ENCODE measurements around the gene TK2. TPM values are rescaled to one million over a fixed set of nuclear protein-coding genes. Genes with fewer than 3 reads are reported as not detected.

The TK2 gene
- total and polyA plus RNA-seq, 7 experiments from 2014 or later: 3.5 to 19.8 (median 6.4) TPM

DNA sequence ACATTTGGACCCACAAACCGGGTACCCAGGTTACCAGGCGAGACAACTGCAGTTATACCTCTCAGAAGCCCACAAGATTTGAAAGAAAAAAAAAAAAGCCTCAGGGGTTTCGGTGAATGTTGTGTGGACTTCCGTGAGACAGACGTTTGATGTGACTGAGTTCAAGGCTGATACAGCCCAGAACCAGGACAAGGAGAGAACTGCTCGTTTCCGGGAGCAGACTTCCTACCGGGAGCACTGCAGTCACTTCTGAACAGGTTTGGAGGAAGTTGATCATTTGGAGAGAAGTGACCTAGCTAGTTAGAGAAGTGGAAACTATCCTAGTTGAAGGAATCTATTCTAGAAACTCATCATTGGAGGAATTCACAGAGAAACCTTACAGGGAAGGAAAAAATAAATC lies 3.3 kb upstream of the TK2 start:
- intact Hi-C loops (cut with micrococcal nuclease): loop anchor here in 1 of 2 donors (5.0 kb wide), 3 partner anchors 99 to 329 kb away; partner anchors contain the start of genes CMTM4 and PDP2
- Histone ChIP-seq H3K27ac (ENCODE audit: low read depth, low read length) (peak overlapping the region; percentile 77), H3K4me1 (ENCODE audit: control insufficient read depth in 2 of 2, insufficient read depth in 2 of 2, low read length in 2 of 2) (peaks cover 49 to 75% of the 10 kb centered on the region in 2 donors), H3K4me3 (ENCODE audit: low read length) (peak overlapping the region; percentile 94), H3K9me3 (ENCODE audit: control insufficient read depth in 2 of 3, low read length in 3 of 3) (no peaks in the 10 kb centered on the region), H3K36me3 (ENCODE audit: control insufficient read depth in 2 of 3, insufficient read depth in 3 of 3, low read length in 3 of 3) (peaks cover 0 to 1% (median 0%) of the 10 kb centered on the region in 3 experiments), H3K27me3 (ENCODE audit: control insufficient read depth in 2 of 2, insufficient read depth in 2 of 2, low read length in 2 of 2) (no peaks in the 10 kb centered on the region)
- peak overlapping the region; percentile 92 to 99 (median 95) for H3K4me3 Mint-ChIP-seq
- peaks cover 60 to 86% (median 80%) of the 10 kb centered on the region in 7 donors for H3K4me1 Mint-ChIP-seq
- peaks cover 0 to 7% (median 0%) of the 10 kb centered on the region in 11 donors for H3K9me3 Mint-ChIP-seq
- peaks cover 0 to 44% (median 4%) of the 10 kb centered on the region in 5 donors for H3K36me3 Mint-ChIP-seq
- CTCF ChIA-PET: interaction anchor here (0.6 to 3.6 kb wide), 7 partner anchors 10 to 78 kb away, joined by 3 to 24 read pairs (median 5); partner anchors contain the start of gene CMTM3
- H3K27me3 Mint-ChIP-seq: peaks cover 0 to 2% (median 0%) of the 10 kb centered on the region in 5 donors
- ATAC-seq (no peak), DNase-seq (no peak)
- POLR2A ChIA-PET: interaction anchor here (0.5 to 9.5 kb wide), 11 partner anchors 10 to 146 kb away, joined by 3 to 164 read pairs (median 5); partner anchors contain the start of gene CMTM3
- peak overlapping the region; percentile 85 to 97 (median 94) for H3K27ac Mint-ChIP-seq

GRCh38 chr16:66552286-66553177 lies 2.6 kb upstream of the TK2 start, which contains the start of gene CKLF:
CKLF (plus strand) TSS chr16:66552576; CDS start chr16:66552716, 140 bp downstream.
- H3K9me3 Mint-ChIP-seq: peaks cover 0 to 7% (median 0%) of the 10 kb centered on the region in 11 donors
- Histone ChIP-seq H3K4me1 (ENCODE audit: control insufficient read depth in 2 of 2, insufficient read depth in 2 of 2, low read length in 2 of 2) (peaks cover 49 to 68% of the 10 kb centered on the region in 2 donors), H3K27me3 (ENCODE audit: control insufficient read depth in 2 of 2, insufficient read depth in 2 of 2, low read length in 2 of 2) (no peaks in the 10 kb centered on the region), H3K36me3 (ENCODE audit: control insufficient read depth in 2 of 3, insufficient read depth in 3 of 3, low read length in 3 of 3) (no peaks in the 10 kb centered on the region), H3K27ac (ENCODE audit: low read depth, low read length) (peak within 1 kb of the TSS; percentile 77), H3K9me3 (ENCODE audit: control insufficient read depth in 2 of 3, low read length in 3 of 3) (no peaks in the 10 kb centered on the region), H3K4me3 (ENCODE audit: low read length) (peak within 1 kb of the TSS; percentile 94)
- H3K27me3 Mint-ChIP-seq: peaks cover 0 to 2% (median 0%) of the 10 kb centered on the region in 5 donors
- intact Hi-C loops (cut with micrococcal nuclease): loop anchor here (1.0 to 5.0 kb wide), 10 partner anchors 28 to 382 kb away; partner anchors contain the start of genes CMTM3 (in 2 of the 2), CIAO2B (in 1 of the 2), CMTM4 (in 1 of the 2) and PDP2 (in 1 of the 2)
- ChIA-PET POLR2A (interaction anchor here (0.7 to 9.5 kb wide), 25 partner anchors 9 to 278 kb away, joined by 3 to 164 read pairs (median 4); partner anchors contain the start of genes CMTM1, CMTM2, CMTM3 and NAE1), CTCF (interaction anchor here (0.6 to 3.6 kb wide), 14 partner anchors 9 to 315 kb away, joined by 3 to 24 read pairs (median 5); partner anchors contain the start of gene CMTM3)
- ATAC-seq: peak; percentile 83
- H3K27ac Mint-ChIP-seq: peak within 1 kb of the TSS; percentile 91 to 97 (median 94)
- peaks cover 59 to 85% (median 80%) of the 10 kb centered on the region in 7 donors for H3K4me1 Mint-ChIP-seq
- peaks cover 0 to 42% (median 3%) of the 10 kb centered on the region in 5 donors for H3K36me3 Mint-ChIP-seq
- peak within 1 kb of the TSS; percentile 92 to 99 (median 95) for H3K4me3 Mint-ChIP-seq
- peak; percentile 84 to 96 (median 92) for DNase-seq

DNA sequence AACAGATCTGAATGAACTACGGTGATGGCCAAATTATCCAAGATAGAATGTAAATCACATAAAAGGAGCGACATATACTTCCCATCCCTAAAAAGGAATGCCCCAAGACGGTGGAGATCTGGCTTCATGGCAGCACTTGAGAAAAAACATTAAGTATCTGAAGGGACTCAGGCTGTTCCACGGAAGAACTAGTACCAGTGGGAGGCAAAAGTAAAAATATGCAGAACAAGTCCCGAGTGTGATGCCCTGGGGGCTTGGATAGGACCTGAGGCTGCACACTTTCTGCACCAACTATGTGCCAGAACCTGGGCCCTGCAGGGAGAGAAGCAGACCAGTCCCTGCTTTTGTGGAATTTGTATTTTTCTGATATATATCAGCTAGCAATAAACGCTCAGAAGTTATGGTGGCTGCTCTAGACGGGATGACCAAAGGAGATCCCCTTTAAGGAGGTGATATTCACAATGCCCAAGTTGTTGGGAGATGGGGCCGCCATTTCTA lies 1.9 kb upstream of the TK2 start:
- H3K27ac ChIP-seq (ENCODE audit: low read depth, low read length): peak overlapping the region; percentile 77
- DNase-seq (peak in 2 of 9 donors; percentile 16 to 30), ATAC-seq (no peak)
- H3K36me3 Mint-ChIP-seq: peaks cover 0 to 45% (median 0%) of the 10 kb centered on the region in 5 donors
- H3K4me1 ChIP-seq (ENCODE audit: control insufficient read depth in 2 of 2, insufficient read depth in 2 of 2, low read length in 2 of 2): peaks cover 49 to 63% of the 10 kb centered on the region in 2 donors
- POLR2A ChIA-PET: interaction anchor here (0.9 to 9.5 kb wide), 27 partner anchors 8 to 279 kb away, joined by 3 to 164 read pairs (median 4); partner anchors contain the start of genes CMTM1, CMTM2, CMTM3 and NAE1
- no peaks in the 10 kb centered on the region for H3K27me3 ChIP-seq (ENCODE audit: control insufficient read depth in 2 of 2, insufficient read depth in 2 of 2, low read length in 2 of 2)
- H3K4me1 Mint-ChIP-seq: peaks cover 55 to 84% (median 80%) of the 10 kb centered on the region in 7 donors
- H3K36me3 ChIP-seq (ENCODE audit: control insufficient read depth in 2 of 3, insufficient read depth in 3 of 3, low read length in 3 of 3): no peaks in the 10 kb centered on the region
- intact Hi-C loops (cut with micrococcal nuclease): loop anchor here (1.0 to 5.0 kb wide), 10 partner anchors 28 to 382 kb away; partner anchors contain the start of genes CMTM3 (in 2 of the 2), CIAO2B (in 1 of the 2), CMTM4 (in 1 of the 2) and PDP2 (in 1 of the 2)
- peaks cover 0 to 2% (median 0%) of the 10 kb centered on the region in 5 donors for H3K27me3 Mint-ChIP-seq
- peak overlapping the region; percentile 94 for H3K4me3 ChIP-seq (ENCODE audit: low read length)
- CTCF ChIA-PET: interaction anchor here (0.6 to 3.6 kb wide), 10 partner anchors 9 to 145 kb away, joined by 3 to 24 read pairs (median 6); partner anchors contain the start of gene CMTM3
- H3K4me3 Mint-ChIP-seq: peak overlapping the region; percentile 92 to 99 (median 95)
- H3K9me3 ChIP-seq (ENCODE audit: control insufficient read depth in 2 of 3, low read length in 3 of 3): no peaks in the 10 kb centered on the region
- peaks cover 0 to 7% (median 0%) of the 10 kb centered on the region in 11 donors for H3K9me3 Mint-ChIP-seq
- peak overlapping the region; percentile 91 to 97 (median 94) for H3K27ac Mint-ChIP-seq

DNA sequence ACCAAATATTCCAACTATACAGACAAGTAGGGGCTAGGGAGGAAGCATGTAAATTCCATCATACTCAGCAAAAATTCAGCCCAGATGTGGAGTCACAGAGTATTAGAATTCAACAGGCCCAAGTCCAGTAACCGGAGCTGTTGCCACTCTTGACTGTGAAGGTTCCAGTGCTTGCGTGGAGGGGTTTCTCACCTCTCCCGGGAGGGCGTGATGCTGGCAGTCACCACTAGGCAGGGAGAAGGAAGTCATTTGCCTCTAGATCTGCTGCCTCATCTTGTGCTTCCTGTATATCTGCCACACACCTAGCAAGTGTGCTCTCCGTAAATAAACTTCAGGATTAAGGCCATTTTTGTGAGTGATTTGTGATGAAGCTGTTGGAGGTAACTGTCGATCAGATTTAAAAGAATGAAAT lies 1.4 kb upstream of the TK2 start:
- no peaks in the 10 kb centered on the region for H3K27me3 ChIP-seq (ENCODE audit: control insufficient read depth in 2 of 2, insufficient read depth in 2 of 2, low read length in 2 of 2)
- intact Hi-C loops (cut with micrococcal nuclease): loop anchor here in 1 of 2 donors (1.0 to 5.0 kb wide), 4 partner anchors 73 to 331 kb away; partner anchors contain the start of genes CMTM4 and PDP2
- H3K27me3 Mint-ChIP-seq: peaks cover 0 to 2% (median 0%) of the 10 kb centered on the region in 5 donors
- H3K4me3 ChIP-seq (ENCODE audit: low read length): peak overlapping the region; percentile 94
- H3K36me3 Mint-ChIP-seq: peaks cover 0 to 45% (median 0%) of the 10 kb centered on the region in 5 donors
- peaks cover 49 to 61% of the 10 kb centered on the region in 2 donors for H3K4me1 ChIP-seq (ENCODE audit: control insufficient read depth in 2 of 2, insufficient read depth in 2 of 2, low read length in 2 of 2)
- H3K27ac ChIP-seq (ENCODE audit: low read depth, low read length): peak overlapping the region; percentile 77
- H3K9me3 ChIP-seq (ENCODE audit: control insufficient read depth in 2 of 3, low read length in 3 of 3): no peaks in the 10 kb centered on the region
- CTCF ChIA-PET: interaction anchor here (1.3 to 3.6 kb wide), 7 partner anchors 12 to 144 kb away, joined by 4 to 24 read pairs (median 9); partner anchors contain the start of gene CMTM3
- peaks cover 0 to 7% (median 0%) of the 10 kb centered on the region in 11 donors for H3K9me3 Mint-ChIP-seq
- H3K4me1 Mint-ChIP-seq: peaks cover 55 to 81% (median 76%) of the 10 kb centered on the region in 7 donors
- H3K36me3 ChIP-seq (ENCODE audit: control insufficient read depth in 2 of 3, insufficient read depth in 3 of 3, low read length in 3 of 3): no peaks in the 10 kb centered on the region
- H3K4me3 Mint-ChIP-seq: peak overlapping the region; percentile 92 to 99 (median 95)
- peak overlapping the region; percentile 91 to 97 (median 94) for H3K27ac Mint-ChIP-seq
- POLR2A ChIA-PET: interaction anchor here (0.8 to 9.5 kb wide), 17 partner anchors 8 to 279 kb away, joined by 3 to 164 read pairs (median 5); partner anchors contain the start of genes CMTM1, CMTM2, CMTM3 and NAE1
- ATAC-seq: peak; percentile 57
- DNase-seq: peak in 8 of 9 donors; percentile 53 to 64 (median 58)

DNA sequence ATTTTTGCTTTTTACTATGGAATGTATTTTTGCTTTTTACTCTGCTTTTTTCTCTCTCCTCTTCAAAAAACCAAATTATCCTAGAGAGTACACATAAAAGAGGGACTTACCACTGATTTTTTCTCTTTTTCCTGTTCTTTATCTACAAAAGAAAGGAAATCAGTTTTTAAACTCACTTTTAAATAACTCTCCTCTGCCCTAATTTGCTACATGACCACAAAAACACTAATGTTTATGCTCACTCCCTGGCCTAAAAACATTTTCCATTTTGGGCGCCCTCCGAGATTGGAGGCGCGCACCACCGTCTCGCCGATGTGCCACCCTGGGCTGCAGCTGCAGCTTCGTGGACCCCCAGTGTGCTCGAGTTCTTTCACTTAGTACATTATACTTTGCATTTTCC lies 1.1 kb downstream of the TK2 start:
- ATAC-seq: no peak
- H3K9me3 ChIP-seq (ENCODE audit: control insufficient read depth in 2 of 3, low read length in 3 of 3): no peaks in the 10 kb centered on the region
- ChIA-PET POLR2A (interaction anchor here (1.1 to 9.5 kb wide), 3 partner anchors 10 to 31 kb away, joined by 3 to 164 read pairs (median 7); no protein-coding TSS in a partner anchor), CTCF (interaction anchor here (0.7 kb wide), 1 partner anchor 142 kb away, joined by 3 read pairs; no protein-coding TSS in a partner anchor)
- intact Hi-C loops (cut with micrococcal nuclease): loop anchor here (1.0 kb wide), 2 partner anchors 11 to 32 kb away; no protein-coding TSS in a partner anchor
- H3K27ac ChIP-seq (ENCODE audit: low read depth, low read length): peak overlapping the region; percentile 83
- no peaks in the 10 kb centered on the region for H3K36me3 ChIP-seq (ENCODE audit: control insufficient read depth in 2 of 3, insufficient read depth in 3 of 3, low read length in 3 of 3)
- peak overlapping the region; percentile 70 for H3K4me3 ChIP-seq (ENCODE audit: low read length)
- DNase-seq: no peak
- H3K27ac Mint-ChIP-seq: peak overlapping the region; percentile 65 to 92 (median 87)
- peak overlapping the region; percentile 58 to 88 (median 73) for H3K4me3 Mint-ChIP-seq
- H3K27me3 ChIP-seq (ENCODE audit: control insufficient read depth in 2 of 2, insufficient read depth in 2 of 2, low read length in 2 of 2): no peaks in the 10 kb centered on the region
- H3K9me3 Mint-ChIP-seq: peaks cover 0 to 7% (median 0%) of the 10 kb centered on the region in 11 donors
- H3K36me3 Mint-ChIP-seq: peaks cover 0 to 30% (median 0%) of the 10 kb centered on the region in 5 donors
- peaks cover 0 to 2% (median 0%) of the 10 kb centered on the region in 5 donors for H3K27me3 Mint-ChIP-seq
- H3K4me1 Mint-ChIP-seq: peaks cover 33 to 63% (median 59%) of the 10 kb centered on the region in 7 donors
- peaks cover 38 to 40% of the 10 kb centered on the region in 2 donors for H3K4me1 ChIP-seq (ENCODE audit: control insufficient read depth in 2 of 2, insufficient read depth in 2 of 2, low read length in 2 of 2)

Data from naive thymus-derived CD4-positive, alpha-beta T cell (primary cell).